GM21717 (cell line): ENCODE measurements around the gene POLA2.
"Not testable (repeated sequence)": the region's sequence is repeated elsewhere in the genome, so short reads cannot be mapped to it uniquely, and the experiment has no call there.

Experiments
- ATAC-seq: cut with Tn5 transposase; IDR thresholded peaks from one replicate; pipeline ENCODE4 v1.9.1; 2021; ENCODE audit warnings: mild to moderate bottlenecking, moderate library complexity; ENCODE audit not compliant: unreplicated experiment

Gene POLA2

DNA sequence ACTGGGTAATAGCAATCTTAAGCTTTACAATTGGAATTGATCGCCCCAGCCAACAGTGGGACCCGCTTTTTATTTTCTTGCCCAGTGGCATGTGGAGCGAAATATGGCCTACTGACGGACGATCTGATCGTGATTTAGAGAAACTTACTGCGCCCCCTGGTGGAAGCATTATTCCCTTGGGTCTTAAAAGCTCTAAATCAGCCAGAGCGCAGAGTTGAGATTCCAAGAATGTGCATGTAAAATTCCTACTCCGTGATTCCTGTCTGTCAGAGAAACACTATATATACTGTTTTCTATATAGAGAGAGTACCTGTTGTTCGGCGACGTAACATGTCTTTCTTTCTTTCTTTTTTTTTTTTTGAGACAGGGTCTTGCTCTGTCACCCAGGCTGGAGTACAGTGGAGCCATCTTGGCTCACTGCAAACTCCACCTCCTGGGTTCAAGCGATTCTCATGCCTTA lies 68.2 kb downstream of the POLA2 start:
- no peak for ATAC-seq

DNA sequence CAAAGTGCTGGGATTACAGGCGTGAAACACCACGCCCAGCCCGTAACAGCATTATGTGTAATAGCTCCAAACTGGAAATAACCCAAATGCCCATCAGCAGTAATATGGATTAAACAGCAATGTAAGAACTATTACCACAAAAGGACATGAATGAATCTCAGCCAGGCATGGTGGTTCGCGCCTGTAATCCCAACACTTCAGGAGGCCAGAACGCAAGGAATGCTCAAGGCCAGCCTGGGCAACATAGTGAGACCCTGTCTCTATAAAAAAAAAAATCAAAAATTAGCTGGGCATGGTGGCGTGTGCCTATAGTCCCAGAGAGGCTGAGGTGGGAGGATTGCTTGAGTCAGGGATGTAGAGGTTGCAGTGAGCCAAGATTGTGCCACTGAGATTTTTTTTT lies 68.8 kb downstream of the POLA2 start:
- ATAC-seq, result no peak

GRCh38 chr11:65332591-65332990 lies 70.8 kb downstream of the POLA2 start:
- not testable (repeated sequence) for ATAC-seq

DNA sequence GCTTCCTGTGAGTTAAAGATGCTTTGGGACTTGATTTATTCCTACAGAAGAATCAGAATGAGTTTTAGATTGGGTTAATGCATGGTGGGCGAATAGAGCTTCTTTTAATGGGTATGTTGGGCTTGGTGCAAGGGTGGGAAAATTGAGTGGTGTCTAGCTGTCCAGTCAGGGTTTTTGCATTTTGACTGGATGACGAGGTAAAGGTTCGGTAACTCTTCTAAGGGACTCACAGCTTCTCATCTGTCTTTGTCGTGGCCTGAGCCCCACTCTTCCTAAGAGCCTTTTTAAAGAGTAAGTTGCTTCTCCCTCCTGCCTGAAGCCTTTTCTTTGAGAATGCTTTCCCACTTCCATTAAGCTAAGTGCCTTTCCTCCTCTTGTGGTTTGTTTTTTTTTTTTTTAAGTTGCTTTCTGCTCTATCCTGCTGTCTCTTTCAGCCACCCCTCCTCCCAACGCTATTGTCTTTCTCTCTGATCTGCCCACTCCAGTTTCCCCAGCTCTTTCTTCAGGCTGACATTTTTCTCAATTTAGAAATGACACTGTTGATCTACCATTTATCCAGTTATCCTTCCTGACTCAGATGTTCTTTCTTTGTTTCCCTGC lies 73.0 kb downstream of the POLA2 start:
- ATAC-seq, result no peak

GRCh38 chr11:65338676-65339075 lies 76.9 kb downstream of the POLA2 start:
- ATAC-seq, result no peak

GRCh38 chr11:65340226-65340625 lies 78.5 kb downstream of the POLA2 start:
- ATAC-seq, result no peak

DNA sequence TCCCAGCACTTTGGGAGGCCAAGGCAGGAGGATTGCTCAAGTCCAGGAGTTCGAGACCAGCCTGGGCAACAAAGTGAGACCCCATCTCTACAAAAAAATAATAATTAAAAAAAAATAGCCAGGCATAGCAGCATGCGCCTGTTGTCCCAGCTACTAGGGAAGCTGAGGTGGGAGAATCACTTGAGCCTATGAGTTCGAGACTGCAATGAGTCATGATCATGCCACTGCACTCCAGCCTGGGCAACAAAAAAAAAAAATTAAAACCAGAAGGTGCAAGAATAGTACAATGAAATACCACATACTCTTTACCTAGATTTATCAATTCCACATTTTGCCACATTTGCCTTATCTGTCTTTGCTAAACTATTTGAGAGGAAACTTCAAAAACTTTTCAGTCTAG lies 80.1 kb downstream of the POLA2 start:
- ATAC-seq, result no peak
